HG02840 (cell line): ENCODE measurements around the gene GSTM3.
"Not testable (repeated sequence)": the region's sequence is repeated elsewhere in the genome, so short reads cannot be mapped to it uniquely, and the experiment has no call there.

Experiments used
- ATAC-seq: cut with Tn5 transposase; IDR thresholded peaks from one replicate; pipeline ENCODE4 v1.9.1; 2021; ENCODE audit warnings: mild to moderate bottlenecking, moderate library complexity, moderate number of reproducible peaks; ENCODE audit not compliant: unreplicated experiment, low FRiP score

The GSTM3 gene

DNA sequence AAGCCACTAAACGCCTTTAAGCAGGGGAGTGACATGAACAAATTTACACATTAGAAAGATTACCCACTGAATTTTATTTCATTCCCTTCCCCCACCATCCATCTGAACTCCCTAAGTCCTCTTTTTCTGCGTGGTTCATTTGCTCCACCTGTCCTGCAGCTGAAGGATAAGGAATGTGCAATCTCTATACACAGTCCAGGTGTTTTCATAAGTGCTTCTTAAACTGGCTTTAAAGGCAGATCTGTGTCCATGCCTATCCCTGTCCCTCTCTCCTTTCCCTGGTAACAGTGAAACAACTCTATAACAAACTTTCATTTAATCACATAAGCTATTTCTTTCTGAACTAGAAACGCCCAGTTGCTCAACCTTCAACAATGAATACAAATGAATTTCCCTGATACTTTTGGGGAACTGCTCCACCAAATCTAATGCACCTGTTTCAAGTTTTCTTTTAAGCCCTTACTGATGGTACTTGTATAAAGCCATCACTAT lies 8.4 kb downstream of the GSTM3 start:
- no peak for ATAC-seq

DNA sequence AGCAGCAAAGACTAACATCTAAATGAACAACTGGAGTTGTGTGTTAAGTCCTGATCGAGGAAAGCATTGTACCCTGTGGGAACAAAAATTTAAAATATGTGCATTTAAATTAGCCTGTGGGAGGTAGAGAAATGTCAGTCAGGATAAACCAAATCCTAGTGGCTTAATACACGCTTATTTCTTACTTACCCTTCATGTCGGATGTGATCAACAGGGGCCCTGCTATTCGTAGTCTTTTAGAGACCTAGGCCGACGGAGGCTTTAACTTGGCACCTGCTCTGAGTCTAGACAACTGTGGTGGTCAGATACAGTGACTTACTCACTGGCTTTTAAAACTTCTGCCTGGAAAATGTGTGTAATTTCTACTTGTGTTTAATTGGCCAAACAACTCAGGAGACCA lies 10.2 kb downstream of the GSTM3 start:
- ATAC-seq = no peak

DNA sequence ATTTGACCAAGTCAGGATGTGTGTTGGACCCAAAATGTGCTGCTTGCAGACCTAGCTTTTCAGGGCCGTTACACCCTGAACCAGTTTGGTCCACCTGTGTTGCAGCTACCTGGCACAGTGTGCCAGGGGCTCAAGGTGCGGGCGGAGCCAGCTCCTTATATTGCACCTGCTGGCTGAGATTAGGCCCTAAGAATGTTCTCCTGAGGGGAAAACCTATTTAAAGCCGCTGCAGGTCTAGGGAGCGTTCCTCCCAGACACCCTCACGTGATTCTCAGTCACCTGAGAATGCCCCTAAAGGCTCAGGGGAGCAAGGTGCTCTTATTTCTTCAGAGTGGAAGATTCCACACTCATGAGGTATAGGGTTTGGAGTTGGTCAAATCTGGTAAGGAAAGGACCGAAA lies 12.0 kb downstream of the GSTM3 start:
- ATAC-seq = no peak

DNA sequence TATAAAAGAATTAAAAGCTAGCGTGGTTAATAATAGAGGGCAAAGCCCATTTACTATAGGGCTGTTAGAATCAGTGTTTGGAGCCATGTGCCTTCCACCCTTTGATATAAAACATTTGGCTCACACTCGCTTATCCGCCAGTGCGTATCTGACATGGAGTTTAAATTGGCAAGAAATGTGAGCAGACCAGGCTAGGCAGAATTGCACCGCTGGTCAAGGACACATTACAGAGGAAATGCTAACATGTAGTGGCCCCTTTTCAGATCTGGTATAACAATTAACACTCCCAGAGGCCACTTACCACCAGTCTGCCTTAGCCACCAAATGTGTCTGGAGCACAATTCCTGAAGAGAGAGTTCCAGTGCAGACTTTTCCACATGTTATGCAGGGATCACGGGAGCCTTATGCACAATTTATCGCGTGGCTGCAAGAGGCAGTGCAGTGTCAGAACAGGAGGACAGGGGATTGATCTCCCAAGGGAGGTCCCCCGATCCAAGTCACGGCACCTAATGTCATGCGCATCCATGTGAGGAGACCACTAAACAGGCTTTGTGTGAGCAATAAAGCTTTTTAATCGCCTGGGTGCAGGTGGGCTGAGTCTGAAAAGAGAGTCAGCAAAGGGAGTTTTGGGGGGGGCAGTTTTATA lies 14.0 kb downstream of the GSTM3 start:
- ATAC-seq = no peak

DNA sequence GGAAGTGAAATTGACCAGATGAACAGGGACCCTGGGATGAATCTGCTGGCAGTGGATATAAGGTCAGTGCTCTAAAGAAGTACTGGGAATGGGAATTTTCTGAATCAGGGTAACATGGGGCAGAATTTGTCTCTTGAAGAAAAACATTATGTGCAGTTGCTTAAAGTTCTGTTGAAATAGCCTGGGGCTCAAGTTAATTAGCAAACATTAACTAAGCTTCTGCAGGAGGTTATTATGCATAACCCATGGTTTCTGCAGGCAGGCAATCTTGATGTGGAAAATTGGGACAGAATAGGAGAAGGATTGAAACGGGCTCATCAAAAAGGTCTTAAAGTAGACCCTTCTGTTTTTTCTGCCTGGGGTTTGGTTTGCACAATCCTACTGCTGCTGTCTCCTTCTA lies 14.8 kb downstream of the GSTM3 start:
- ATAC-seq = no peak

DNA sequence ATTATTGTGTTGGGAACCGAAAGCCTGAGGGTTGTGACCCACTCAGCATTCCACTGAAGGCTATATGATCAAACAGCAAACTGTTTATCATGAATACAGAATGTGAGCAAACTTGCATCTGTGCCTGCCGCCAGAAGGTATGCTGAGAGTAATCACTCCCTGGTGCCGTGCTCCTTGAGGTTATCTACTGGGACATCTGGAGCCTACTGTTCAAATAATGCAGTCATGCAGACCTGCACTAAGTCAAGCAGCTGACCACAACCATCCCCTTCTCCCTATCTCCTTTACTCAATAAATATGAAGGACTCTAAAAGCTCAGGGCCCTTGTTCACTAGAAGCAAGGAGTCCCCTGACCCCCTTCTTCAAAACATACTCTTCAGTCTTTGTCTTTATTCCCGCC lies 15.3 kb downstream of the GSTM3 start:
- no peak for ATAC-seq

DNA sequence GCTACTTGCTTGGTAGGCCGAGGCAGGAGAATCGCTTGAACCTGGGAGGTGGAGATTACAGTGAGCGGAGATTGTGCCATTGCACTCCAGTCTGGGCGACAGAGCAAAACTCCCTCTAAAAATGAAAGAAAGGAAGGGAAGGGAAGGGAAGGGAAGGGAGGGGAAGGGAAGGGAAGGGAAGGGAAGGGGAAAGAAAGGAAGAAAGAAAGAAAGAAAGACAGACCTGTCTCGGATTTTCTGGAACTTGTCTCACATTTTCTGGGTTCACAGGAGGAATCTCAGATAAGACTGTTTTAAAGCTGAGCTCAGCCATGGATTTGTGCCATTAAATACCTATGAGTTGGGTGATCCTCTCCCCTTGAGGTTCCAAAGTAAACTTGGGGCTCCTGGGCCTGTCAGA lies 15.9 kb downstream of the GSTM3 start:
- ATAC-seq = no peak

DNA sequence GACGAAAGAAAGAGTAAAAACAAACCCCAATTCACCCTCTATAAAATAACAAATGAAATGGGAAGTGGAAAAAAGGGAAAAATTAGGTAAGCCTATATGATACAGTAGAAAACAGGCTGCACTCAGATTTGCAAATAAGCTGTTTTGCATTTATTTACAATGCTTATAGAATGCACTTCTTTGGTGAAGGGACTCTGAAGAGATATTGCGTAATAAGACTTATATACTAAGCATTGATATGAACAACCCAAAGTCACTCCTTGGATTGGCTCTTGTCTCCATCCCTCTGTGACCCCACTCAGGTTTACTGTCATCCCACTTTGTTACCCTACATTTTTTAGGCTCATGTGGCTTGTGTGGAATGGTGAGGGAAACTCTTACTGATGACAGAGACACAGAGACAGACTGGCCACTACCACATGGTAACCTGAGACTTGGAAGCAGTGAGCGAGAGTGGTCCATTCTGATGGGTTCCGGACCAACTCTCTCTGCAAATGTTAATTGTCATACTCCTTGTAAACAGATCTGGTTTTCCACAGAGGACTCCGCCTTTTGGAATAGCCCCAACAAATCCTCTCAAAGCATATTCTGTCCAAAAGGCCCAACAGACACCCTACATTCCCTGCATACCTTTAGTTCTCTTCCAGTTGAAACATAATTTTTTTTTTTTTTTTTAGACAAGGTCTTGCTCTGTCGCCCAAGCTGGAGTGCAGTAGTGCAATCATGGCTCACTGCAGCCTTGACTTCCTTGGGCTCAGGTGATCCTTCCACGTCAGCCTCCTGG lies 17.7 kb downstream of the GSTM3 start:
- ATAC-seq = no peak

DNA sequence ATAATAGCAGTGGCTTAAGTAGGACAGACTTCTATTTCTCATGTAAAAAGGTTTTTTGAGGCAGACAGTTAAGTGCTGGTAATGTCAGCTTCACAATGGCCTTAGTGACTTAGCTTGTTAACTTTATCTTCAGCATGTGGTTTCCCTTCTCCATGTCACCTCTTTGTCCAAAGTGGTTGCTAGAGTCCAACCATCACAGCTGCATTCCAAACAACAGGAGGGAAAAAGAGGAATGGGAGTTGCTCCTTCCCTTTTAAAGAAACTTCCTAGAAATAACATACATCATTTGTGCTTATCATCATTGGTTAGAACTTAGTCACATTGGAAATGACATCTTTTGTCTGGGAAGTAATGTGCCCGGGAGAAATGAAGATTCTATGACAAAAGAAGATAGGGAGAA lies 18.9 kb downstream of the GSTM3 start:
- ATAC-seq = no peak

DNA sequence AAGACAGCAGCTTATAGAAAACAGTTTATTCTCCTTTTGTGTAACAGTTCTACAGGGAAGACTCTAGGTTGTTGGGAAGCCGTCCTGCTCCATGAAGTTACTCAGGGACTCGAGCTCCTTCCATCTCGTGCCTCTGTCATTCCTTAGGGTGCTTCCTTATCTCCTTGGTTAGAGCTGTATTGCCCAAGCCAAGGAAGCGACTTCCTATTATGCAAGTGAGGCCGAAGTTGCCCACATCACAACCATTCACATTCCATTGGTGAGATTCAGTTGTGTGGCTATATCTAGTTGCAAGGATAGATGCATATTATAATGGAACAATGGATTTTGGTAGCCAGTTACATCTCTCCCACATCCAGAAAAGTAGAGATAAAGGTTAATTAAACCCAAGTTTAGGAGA lies 19.8 kb downstream of the GSTM3 start:
- no peak for ATAC-seq

DNA sequence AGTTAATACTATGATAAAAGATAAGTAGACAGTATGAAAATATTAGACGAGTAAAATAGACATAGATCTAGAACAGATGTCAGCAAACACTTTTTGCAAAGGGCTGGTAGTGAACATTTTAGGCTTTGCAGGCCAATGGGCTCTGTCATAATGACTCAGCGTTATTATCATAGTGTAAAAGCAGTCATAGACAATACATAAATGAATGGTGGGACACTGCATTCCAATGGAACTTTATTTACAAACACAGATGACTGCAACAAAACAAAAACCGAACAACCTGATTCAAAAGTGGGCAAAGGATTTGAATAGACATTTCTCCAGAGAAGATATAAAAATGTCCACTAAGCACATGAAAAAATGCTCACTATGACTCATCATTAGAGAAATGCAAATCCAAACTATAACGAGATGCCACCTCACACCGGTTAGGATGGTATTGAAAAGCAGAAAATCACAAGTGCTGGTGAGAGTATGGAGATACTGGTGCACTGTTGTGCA lies 21.5 kb downstream of the GSTM3 start:
- no peak for ATAC-seq

DNA sequence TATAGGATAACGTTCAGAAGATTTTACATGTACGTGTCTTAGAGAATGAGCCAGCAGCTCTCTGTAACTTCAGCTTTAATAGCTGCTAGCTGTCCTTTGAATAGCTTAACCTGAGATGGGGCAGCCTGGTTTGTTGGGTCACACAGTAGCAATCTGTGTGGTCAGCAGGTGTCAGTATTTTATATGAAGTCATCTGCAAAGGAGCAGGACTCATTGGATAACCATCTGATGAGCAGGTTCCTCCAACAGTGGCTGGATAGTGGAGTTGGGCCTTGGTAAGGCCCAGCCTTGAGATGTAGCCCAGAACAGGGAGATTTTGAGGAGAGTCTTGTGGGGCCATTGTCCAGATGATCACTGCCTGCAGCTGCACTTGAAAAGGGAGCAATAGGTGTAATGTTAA lies 22.3 kb downstream of the GSTM3 start:
- ATAC-seq = no peak

DNA sequence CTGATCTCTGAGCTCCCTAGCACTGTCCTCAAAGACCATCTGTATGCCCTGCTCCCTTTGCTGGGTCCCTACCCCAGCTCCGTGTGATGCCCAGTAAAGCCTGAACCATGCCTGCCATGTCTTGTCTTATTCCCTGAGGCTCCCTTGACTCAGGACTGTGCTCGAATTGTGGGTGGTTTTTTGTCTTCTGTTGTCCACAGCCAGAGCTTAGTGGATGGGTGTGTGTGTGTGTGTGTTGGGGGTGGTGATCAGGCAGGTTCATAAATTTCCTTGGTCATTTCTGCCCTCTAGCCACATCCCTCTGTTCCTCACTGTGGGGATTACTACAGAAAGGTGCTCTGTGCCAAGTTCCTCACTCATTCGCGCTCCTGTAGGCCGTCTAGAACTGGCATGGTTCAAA lies 23.1 kb downstream of the GSTM3 start:
- no peak for ATAC-seq

DNA sequence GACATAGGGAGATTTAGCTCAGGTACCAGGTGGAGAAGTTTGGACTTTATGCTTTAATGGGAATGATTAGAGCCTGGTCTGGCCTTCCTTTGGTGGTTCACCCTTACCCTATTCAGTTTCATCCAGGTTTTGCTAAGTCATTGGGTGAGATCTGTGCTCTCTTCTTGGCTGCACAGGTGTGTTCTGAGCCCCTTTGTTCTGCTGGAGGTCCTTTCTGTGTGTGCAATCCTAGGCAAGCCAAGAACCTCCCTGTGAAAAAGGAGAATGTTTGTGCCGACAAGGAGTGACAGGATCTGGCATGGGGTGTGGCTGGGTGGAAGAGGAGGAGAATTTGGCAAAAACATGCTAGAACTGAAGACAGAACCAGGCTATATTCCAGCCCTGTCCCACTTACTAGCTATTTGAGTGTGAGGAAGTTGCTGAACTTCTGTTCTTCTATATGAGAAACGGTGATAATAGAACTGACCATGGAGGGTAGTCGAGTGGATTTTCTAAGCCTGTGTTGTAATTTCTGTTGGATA lies 24.2 kb downstream of the GSTM3 start:
- no peak for ATAC-seq

DNA sequence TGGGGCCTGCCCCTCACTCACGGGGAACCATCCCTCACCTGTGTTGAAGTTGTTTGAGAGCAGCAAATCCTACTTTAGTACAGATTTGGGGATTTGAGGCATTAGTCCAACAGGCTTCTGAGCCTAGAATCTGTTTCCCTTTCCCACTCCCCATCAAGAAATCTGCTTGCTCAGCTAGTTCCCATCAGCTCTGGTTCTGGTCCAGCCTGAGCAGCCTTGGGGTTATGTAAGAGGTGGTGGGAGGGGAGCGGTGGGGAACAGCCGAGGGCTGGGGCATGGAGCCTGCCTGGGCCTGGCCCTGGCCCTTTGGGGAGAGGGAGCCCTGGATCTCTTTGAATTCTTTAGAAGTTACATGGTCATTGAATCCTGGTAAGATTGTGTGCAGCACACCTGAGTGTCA lies 24.7 kb downstream of the GSTM3 start:
- ATAC-seq = no peak

DNA sequence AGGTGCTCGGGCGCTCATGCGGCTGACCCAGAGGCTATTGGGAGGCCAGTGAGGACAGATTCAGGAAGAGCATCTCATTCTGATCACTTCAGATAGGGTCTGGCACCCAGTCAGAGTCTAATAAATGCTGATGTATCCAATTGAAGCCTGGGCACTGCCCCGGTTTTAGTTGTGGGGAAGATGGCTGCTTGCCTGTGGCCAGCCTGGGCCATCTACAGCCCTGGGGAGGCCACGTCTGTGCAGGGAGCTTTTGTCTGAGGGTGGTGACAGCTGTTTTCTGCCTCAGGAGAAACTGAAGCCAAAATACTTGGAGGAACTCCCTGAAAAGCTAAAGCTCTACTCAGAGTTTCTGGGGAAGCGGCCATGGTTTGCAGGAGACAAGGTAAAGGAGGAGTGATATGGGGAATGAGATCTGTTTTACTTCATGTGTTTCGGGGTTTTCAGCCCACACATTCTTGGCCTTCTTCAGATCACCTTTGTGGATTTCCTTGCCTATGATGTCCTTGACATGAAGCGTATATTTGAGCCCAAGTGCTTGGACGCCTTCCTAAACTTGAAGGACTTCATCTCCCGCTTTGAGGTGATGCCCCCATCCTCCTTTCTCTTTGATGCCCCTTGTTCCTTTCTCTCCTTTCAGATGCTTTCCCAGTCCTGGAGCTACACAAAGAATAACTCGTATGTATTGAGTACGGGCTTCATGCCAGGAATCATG lies 26.0 kb downstream of the GSTM3 start:
- no peak for ATAC-seq

DNA sequence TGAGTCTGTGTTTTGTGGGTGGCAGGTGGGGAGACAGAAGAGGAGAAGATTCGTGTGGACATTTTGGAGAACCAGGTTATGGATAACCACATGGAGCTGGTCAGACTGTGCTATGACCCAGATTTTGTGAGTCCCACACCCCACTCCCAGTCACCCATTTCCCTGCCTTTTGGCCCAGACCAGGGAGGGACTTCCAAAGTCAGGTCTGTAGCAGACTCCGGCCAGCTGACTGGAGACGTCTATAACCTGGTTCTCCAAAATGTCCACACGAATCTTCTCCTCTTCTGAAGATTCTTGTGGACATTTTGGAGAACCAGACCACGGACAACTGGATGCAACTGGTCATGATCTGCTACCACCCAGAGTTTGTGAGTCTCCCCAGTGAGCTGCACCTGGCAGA lies 27.2 kb downstream of the GSTM3 start:
- no peak for ATAC-seq

DNA sequence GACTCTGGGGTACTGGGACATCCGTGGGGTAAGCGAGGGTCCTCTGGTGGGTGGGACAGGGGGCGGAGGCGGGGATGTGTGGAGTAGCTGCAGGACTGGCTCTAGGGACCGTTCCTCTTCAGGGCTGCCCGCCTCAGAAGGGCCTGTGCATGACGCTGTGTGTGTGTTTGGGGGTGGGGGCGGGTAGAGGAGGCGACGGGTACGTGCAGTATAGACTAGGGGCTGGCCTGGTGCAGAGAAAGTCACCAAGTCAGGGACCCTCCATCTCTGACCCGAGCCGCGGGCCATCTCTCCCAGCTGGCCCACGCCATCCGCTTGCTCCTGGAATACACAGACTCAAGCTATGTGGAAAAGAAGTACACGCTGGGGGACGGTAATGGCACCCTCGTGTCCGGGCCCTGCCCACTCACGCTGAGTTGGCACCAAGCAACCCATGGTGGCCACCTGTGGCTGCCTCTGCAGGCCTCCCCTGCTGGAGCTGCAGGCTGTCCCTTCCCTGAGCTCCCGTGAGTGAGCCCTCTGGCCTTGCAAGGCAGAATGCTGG lies 28.4 kb downstream of the GSTM3 start:
- no peak for ATAC-seq

DNA sequence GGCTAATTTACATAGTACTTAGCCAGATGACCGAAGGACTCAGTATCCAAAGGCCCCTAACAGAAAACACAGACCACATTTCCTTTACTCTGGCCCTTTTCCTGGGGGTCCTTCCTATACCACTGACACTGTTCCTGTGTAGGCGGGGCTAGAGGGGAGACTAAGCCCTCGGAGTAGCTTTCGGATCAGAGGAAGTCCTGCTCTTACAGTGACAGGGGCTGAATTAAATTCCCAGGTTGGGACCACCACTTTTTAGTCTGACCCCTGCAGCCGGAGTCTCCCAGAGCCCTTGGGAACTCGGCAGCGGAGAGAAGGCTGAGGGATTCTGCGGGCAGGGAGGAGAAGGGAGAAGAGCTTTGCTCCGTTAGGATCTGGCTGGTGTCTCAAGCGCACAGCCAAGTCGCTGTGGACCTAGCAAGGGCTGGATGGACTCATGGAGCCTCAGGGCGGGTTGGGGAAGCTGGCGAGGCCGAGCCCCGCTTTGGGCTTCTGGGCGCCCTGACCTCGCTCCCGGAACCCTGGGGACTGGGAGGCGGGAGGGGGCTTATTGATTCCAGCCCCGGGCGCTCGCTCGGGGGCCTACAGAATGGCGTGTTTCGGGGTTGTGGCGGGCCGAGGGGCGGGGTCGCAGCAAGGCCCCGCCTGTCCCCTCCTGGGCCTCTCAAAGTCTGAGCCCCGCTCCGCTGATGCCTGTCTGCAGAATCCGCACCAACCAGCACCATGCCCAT lies 29.1 kb downstream of the GSTM3 start, which contains the start of gene GSTM5:
Gene GSTM5, plus strand, starts transcription at position 659 of the 728 bp plus-strand sequence. Its CDS starts 62 bp downstream, at position 721.
- ATAC-seq = not testable (repeated sequence)

DNA sequence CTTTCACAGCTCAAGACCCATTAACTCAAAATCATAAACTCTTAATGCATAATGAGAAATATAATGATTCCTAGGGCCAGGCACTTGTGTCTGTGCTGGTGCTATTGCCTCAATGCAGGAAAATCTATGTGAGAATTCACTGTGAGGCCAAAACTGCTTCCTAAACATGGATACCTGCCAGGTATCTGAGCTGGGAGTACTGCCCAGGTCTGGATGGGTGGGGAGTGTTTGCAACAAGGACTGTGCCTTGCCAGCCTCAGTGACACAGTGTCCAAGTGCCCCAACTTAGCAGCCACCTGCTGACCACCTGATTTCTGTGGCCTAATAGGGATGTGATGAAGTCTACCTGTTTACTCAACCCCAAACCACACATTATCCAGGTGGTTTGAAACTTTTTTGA lies 31.0 kb downstream of the GSTM3 start:
- ATAC-seq = not testable (repeated sequence)
